A673 (cell line): ENCODE results near the gene SCG2.

Source experiments
- CTCF ChIP-seq: fragments of 300-800, 200-600 bp; sonication (generic); conservative IDR thresholded peaks from 2 replicates; pipeline ENCODE4 v1.5.1; 2017; ENCODE audit warnings: low read depth, mild to moderate bottlenecking, antibody characterized with exemption, low read length, moderate library complexity, mixed read lengths
- EZH2 ChIP-seq: fragments of 200-600 bp; sonication (generic); IDR thresholded peaks from 2 replicates; pipeline ENCODE4 v1.6.1; 2017; ENCODE audit warnings: borderline replicate concordance, low read depth, mild to moderate bottlenecking, mixed read lengths, antibody characterized with exemption, low read length; ENCODE audit not compliant: poor library complexity, severe bottlenecking

DNA sequence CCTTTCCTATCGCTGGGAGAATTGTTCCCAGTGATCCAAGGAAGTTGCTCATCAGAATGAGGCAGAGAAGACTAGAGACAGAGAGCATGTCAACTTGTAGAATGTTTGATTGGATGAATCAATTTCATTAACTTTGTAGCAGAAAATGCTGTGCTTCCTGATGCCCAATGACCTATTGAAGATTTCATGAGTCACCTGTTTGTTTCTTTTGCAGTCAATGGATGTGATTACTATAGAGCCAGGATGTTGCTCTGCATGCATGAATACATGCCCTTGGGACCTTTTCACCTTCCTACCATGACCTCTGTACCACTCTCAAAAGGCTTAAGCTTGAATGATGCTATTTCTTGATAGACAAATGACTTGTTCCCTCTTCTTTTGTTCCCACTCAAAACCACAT is 23.3 kb downstream of the SCG2 start:
- TF ChIP-seq CTCF = no peak
- TF ChIP-seq EZH2 = no peak
